ENCODE data around the gene ELL2. TPM values are rescaled to one million over a fixed set of nuclear protein-coding genes. Genes with fewer than 3 reads are reported as not detected.

The ELL2 gene
- total and polyA plus RNA-seq, 2 donors (not counting 1 experiment from before 2014, with no cell fraction given), result 68.5 to 121 TPM

GRCh38 chr5:95884511-95884910, 77.1 kb downstream of the ELL2 start:
- no peak for TF ChIP-seq CTCF (conservative IDR thresholded peaks at IDR 0.05 in 1 of 2, IDR thresholded peaks at IDR 0.05 in 1 of 2; ENCODE audit: low read depth in 1 of 2, low read length in 2 of 2)
- no peak for TF ChIP-seq EZH2 (IDR thresholded peaks at IDR 0.05; ENCODE audit: low read length, missing control alignments)
- DNase-seq (ENCODE audit: low read depth in 2 of 2), result no peak
- Histone ChIP-seq H3K9ac (ENCODE audit: insufficient read depth, low read length) (no peak overlapping the region), H3K4me2 (ENCODE audit: extremely low read depth, insufficient read depth, low read length) (no peak overlapping the region), H3K4me3 (replicated peaks in 1 of 4; ENCODE audit: control extremely low read depth in 1 of 4, insufficient read depth in 1 of 4, low read depth in 3 of 4, low read length in 4 of 4) (no peak overlapping the region), H3K36me3 (ENCODE audit: control insufficient read depth, insufficient read depth, low read length) (peaks cover 5% of the 10 kb centered on the region), H3K4me1 (ENCODE audit: control insufficient read depth, extremely low read depth, insufficient read depth, low read length) (peaks cover 4% of the 10 kb centered on the region), H2AFZ (ENCODE audit: low read length) (no peak overlapping the region), H3K27me3 (ENCODE audit: control insufficient read depth, insufficient read depth, low read length) (no peaks in the 10 kb centered on the region), H3K79me2 (ENCODE audit: control insufficient read depth, insufficient read depth, low read length) (no peaks in the 10 kb centered on the region), H4K20me1 (ENCODE audit: control insufficient read depth, extremely low read depth, insufficient read depth, low read length) (no peaks in the 10 kb centered on the region), H3K27ac (ENCODE audit: insufficient read depth, low read length) (no peak overlapping the region), H3K9me3 (ENCODE audit: control insufficient read depth, insufficient read depth, low read depth, low read length) (no peaks in the 10 kb centered on the region)

GRCh38 chr5:95884017-95884325, 77.7 kb downstream of the ELL2 start:
- peak in 1 of 2 donors; percentile 65 for DNase-seq (ENCODE audit: low read depth in 2 of 2)
- H3K27ac ChIP-seq (ENCODE audit: insufficient read depth, low read length), result no peak overlapping the region
- TF ChIP-seq CTCF (conservative IDR thresholded peaks at IDR 0.05 in 1 of 2, IDR thresholded peaks at IDR 0.05 in 1 of 2; ENCODE audit: low read depth in 1 of 2, low read length in 2 of 2) (no peak), EZH2 (IDR thresholded peaks at IDR 0.05; ENCODE audit: low read length, missing control alignments) (no peak)
- no peak overlapping the region for H3K9ac ChIP-seq (ENCODE audit: insufficient read depth, low read length)
- H3K4me3 ChIP-seq (replicated peaks in 1 of 4; ENCODE audit: control extremely low read depth in 1 of 4, insufficient read depth in 1 of 4, low read depth in 3 of 4, low read length in 4 of 4), result no peak overlapping the region
- no peaks in the 10 kb centered on the region for H4K20me1 ChIP-seq (ENCODE audit: control insufficient read depth, extremely low read depth, insufficient read depth, low read length)
- no peaks in the 10 kb centered on the region for H3K27me3 ChIP-seq (ENCODE audit: control insufficient read depth, insufficient read depth, low read length)
- H3K4me1 ChIP-seq (ENCODE audit: control insufficient read depth, extremely low read depth, insufficient read depth, low read length), result peaks cover 4% of the 10 kb centered on the region
- no peak overlapping the region for H2AFZ ChIP-seq (ENCODE audit: low read length)
- no peaks in the 10 kb centered on the region for H3K9me3 ChIP-seq (ENCODE audit: control insufficient read depth, insufficient read depth, low read depth, low read length)
- no peaks in the 10 kb centered on the region for H3K79me2 ChIP-seq (ENCODE audit: control insufficient read depth, insufficient read depth, low read length)
- H3K36me3 ChIP-seq (ENCODE audit: control insufficient read depth, insufficient read depth, low read length), result peaks cover 5% of the 10 kb centered on the region
- H3K4me2 ChIP-seq (ENCODE audit: extremely low read depth, insufficient read depth, low read length), result no peak overlapping the region

GRCh38 chr5:95883185-95884016, 78.2 kb downstream of the ELL2 start:
- peaks cover 4% of the 10 kb centered on the region for H3K4me1 ChIP-seq (ENCODE audit: control insufficient read depth, extremely low read depth, insufficient read depth, low read length)
- H3K4me2 ChIP-seq (ENCODE audit: extremely low read depth, insufficient read depth, low read length), result no peak overlapping the region
- H3K9me3 ChIP-seq (ENCODE audit: control insufficient read depth, insufficient read depth, low read depth, low read length), result no peaks in the 10 kb centered on the region
- no peak overlapping the region for H3K27ac ChIP-seq (ENCODE audit: insufficient read depth, low read length)
- H2AFZ ChIP-seq (ENCODE audit: low read length), result no peak overlapping the region
- no peak overlapping the region for H3K4me3 ChIP-seq (replicated peaks in 1 of 4; ENCODE audit: control extremely low read depth in 1 of 4, insufficient read depth in 1 of 4, low read depth in 3 of 4, low read length in 4 of 4)
- no peaks in the 10 kb centered on the region for H3K27me3 ChIP-seq (ENCODE audit: control insufficient read depth, insufficient read depth, low read length)
- DNase-seq (ENCODE audit: low read depth in 2 of 2), result no peak
- no peaks in the 10 kb centered on the region for H4K20me1 ChIP-seq (ENCODE audit: control insufficient read depth, extremely low read depth, insufficient read depth, low read length)
- no peaks in the 10 kb centered on the region for H3K79me2 ChIP-seq (ENCODE audit: control insufficient read depth, insufficient read depth, low read length)
- no peak overlapping the region for H3K9ac ChIP-seq (ENCODE audit: insufficient read depth, low read length)
- no peak for TF ChIP-seq CTCF (conservative IDR thresholded peaks at IDR 0.05 in 1 of 2, IDR thresholded peaks at IDR 0.05 in 1 of 2; ENCODE audit: low read depth in 1 of 2, low read length in 2 of 2)
- TF ChIP-seq EZH2 (IDR thresholded peaks at IDR 0.05; ENCODE audit: low read length, missing control alignments), result no peak
- H3K36me3 ChIP-seq (ENCODE audit: control insufficient read depth, insufficient read depth, low read length), result peaks cover 5% of the 10 kb centered on the region

Data from fibroblast of lung (primary cell).